ENCODE data around the gene MIAT. TPM values are rescaled to one million over a fixed set of nuclear protein-coding genes. Genes with fewer than 3 reads are reported as not detected.

The MIAT gene
- total and polyA plus RNA-seq, 9 of the 15 experiments (the other 6 are each of a cell fraction or from before 2014, with no cell fraction given), result 0.03 to 0.93 (median 0.34) TPM

DNA sequence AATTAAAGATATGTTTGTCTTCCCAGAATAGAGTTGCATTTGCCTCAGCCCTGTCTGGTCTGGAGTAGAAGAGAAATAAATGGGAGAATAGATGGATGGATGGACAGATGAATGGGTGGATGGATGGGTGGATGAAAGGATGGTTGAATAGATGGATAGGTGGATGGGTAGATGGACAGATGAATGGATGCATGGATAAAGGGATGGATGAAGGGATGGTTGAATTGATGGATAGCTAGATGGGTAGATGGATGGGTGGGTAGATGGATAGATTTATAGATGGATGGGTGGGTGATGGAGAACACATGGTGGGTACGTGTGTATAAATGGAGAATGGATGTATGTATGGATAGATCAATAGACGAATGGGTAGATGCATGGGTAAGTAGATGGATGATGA is 48.1 kb upstream of the MIAT start:
- Histone ChIP-seq H3K9me1 (ENCODE audit: control insufficient read depth, insufficient read depth, low read length) (no peaks in the 10 kb centered on the region), H4K20me1 (replicated peaks; ENCODE audit: control insufficient read depth, insufficient read depth, low read length) (no peaks in the 10 kb centered on the region), H3K27ac (ENCODE audit: extremely low read depth, low read depth, low read length) (no peak overlapping the region), H3K4me1 (replicated peaks in 1 of 2; ENCODE audit: control insufficient read depth in 2 of 2, insufficient read depth in 2 of 2, low read length in 2 of 2) (peaks cover 11 to 13% of the 10 kb centered on the region in 2 experiments; a peak in 4 of 5 replicates), H3K36me3 (ENCODE audit: control insufficient read depth, insufficient read depth, low read length) (no peaks in the 10 kb centered on the region), H2AFZ (ENCODE audit: low read depth, low read length) (no peak overlapping the region), H3K9me3 (replicated peaks; ENCODE audit: control insufficient read depth, insufficient read depth, low read depth, low read length) (no peaks in the 10 kb centered on the region), H3K79me2 (ENCODE audit: control insufficient read depth, insufficient read depth, low read length) (no peaks in the 10 kb centered on the region), H3K4me2 (ENCODE audit: insufficient read depth, low read length) (no peak overlapping the region), H3K9ac (ENCODE audit: insufficient read depth in 1 of 2, low read depth in 2 of 2, low read length in 2 of 2) (no peak overlapping the region), H3K4me3 (no peak overlapping the region), H3K27me3 (ENCODE audit: control insufficient read depth in 2 of 2, insufficient read depth in 2 of 2, low read length in 2 of 2) (no peaks in the 10 kb centered on the region)
- 33% methylated on average over 2 of the region's 2 CpGs for WGBS (ENCODE audit: insufficient coverage, low coverage, missing lambda C conversion rate)
- in situ Hi-C loops (cut with MboI) (no loop called here), intact Hi-C loops (cut with micrococcal nuclease) (no loop called here)
- FAIRE-seq (no peak), DNase-seq (ENCODE audit: extremely low read depth in 1 of 4, low spot score in 3 of 4) (no peak), ATAC-seq (no peak)
- BruUV-seq (replicated peaks), result no TSS peak
- ChIA-PET POLR2A (interaction anchor here (0.6 to 1.2 kb wide), 3 partner anchors 12 to 36 kb away, joined by 3 to 4 read pairs (median 3); no protein-coding TSS in a partner anchor), CTCF (ENCODE audit: low intra/inter-chr PET ratio) (no interaction called here)
- TF ChIP-seq, protein P1, sequence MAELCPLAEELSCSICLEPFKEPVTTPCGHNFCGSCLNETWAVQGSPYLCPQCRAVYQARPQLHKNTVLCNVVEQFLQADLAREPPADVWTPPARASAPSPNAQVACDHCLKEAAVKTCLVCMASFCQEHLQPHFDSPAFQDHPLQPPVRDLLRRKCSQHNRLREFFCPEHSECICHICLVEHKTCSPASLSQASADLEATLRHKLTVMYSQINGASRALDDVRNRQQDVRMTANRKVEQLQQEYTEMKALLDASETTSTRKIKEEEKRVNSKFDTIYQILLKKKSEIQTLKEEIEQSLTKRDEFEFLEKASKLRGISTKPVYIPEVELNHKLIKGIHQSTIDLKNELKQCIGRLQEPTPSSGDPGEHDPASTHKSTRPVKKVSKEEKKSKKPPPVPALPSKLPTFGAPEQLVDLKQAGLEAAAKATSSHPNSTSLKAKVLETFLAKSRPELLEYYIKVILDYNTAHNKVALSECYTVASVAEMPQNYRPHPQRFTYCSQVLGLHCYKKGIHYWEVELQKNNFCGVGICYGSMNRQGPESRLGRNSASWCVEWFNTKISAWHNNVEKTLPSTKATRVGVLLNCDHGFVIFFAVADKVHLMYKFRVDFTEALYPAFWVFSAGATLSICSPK (IDR thresholded peaks at IDR 0.05; ENCODE audit: borderline replicate concordance), result no peak
- TF ChIP-seq, protein P2, sequence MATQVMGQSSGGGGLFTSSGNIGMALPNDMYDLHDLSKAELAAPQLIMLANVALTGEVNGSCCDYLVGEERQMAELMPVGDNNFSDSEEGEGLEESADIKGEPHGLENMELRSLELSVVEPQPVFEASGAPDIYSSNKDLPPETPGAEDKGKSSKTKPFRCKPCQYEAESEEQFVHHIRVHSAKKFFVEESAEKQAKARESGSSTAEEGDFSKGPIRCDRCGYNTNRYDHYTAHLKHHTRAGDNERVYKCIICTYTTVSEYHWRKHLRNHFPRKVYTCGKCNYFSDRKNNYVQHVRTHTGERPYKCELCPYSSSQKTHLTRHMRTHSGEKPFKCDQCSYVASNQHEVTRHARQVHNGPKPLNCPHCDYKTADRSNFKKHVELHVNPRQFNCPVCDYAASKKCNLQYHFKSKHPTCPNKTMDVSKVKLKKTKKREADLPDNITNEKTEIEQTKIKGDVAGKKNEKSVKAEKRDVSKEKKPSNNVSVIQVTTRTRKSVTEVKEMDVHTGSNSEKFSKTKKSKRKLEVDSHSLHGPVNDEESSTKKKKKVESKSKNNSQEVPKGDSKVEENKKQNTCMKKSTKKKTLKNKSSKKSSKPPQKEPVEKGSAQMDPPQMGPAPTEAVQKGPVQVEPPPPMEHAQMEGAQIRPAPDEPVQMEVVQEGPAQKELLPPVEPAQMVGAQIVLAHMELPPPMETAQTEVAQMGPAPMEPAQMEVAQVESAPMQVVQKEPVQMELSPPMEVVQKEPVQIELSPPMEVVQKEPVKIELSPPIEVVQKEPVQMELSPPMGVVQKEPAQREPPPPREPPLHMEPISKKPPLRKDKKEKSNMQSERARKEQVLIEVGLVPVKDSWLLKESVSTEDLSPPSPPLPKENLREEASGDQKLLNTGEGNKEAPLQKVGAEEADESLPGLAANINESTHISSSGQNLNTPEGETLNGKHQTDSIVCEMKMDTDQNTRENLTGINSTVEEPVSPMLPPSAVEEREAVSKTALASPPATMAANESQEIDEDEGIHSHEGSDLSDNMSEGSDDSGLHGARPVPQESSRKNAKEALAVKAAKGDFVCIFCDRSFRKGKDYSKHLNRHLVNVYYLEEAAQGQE (IDR thresholded peaks at IDR 0.05; ENCODE audit: borderline replicate concordance), result no peak
- TF ChIP-seq, protein P2 (CRISPR knock-in tag; IDR thresholded peaks at IDR 0.05; ENCODE audit: low read depth), result no peak
- no peak for TF ChIP-seq MAZ (CRISPR knock-in tag; conservative IDR thresholded peaks at IDR 0.05 in 1 of 2, IDR thresholded peaks at IDR 0.05 in 1 of 2)
- TF ChIP-seq TEAD1 (CRISPR knock-in tag; IDR thresholded peaks at IDR 0.05), result no peak
- no peak for TF ChIP-seq CEBPB (tag; IDR thresholded peaks at IDR 0.05)
- no peak for TF ChIP-seq PTTG1 (tag; IDR thresholded peaks at IDR 0.05; ENCODE audit: low read depth)
- TF ChIP-seq, protein P3, sequence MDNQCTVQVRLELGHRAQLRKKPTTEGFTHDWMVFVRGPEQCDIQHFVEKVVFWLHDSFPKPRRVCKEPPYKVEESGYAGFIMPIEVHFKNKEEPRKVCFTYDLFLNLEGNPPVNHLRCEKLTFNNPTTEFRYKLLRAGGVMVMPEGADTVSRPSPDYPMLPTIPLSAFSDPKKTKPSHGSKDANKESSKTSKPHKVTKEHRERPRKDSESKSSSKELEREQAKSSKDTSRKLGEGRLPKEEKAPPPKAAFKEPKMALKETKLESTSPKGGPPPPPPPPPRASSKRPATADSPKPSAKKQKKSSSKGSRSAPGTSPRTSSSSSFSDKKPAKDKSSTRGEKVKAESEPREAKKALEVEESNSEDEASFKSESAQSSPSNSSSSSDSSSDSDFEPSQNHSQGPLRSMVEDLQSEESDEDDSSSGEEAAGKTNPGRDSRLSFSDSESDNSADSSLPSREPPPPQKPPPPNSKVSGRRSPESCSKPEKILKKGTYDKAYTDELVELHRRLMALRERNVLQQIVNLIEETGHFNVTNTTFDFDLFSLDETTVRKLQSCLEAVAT (IDR thresholded peaks at IDR 0.05), result no peak
- TF ChIP-seq, protein P4, sequence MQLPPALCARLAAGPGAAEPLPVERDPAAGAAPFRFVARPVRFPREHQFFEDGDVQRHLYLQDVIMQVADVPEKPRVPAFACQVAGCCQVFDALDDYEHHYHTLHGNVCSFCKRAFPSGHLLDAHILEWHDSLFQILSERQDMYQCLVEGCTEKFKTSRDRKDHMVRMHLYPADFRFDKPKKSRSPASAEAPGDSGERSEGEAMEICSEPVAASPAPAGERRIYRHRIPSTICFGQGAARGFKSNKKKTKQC (CRISPR knock-in tag; IDR thresholded peaks at IDR 0.05), result no peak
- no peak for TF ChIP-seq SUPT5H (IDR thresholded peaks at IDR 0.05)
